IMR-90 (cell line): ENCODE measurements around the gene FTO.

ENCODE experiments used
- BHLHE40 ChIP-seq: fragments of 150-350 bp; IDR thresholded peaks from 2 replicates; pipeline ENCODE4 v1.6.1; 2016; ENCODE audit warnings: mild to moderate bottlenecking, low read depth, low read length
- CEBPB ChIP-seq: IDR thresholded peaks from 2 replicates; pipeline ENCODE4 v1.6.1; 2012; ENCODE audit warnings: low read depth, low read length, improper control_type of control experiment
- CTCF ChIP-seq: conservative IDR thresholded peaks from 2 replicates; pipeline ENCODE4 v1.5.1; 2012; ENCODE audit warnings: mild to moderate bottlenecking, low read depth, low read length, improper control_type of control experiment
- ELK1 ChIP-seq: fragments of 150-350 bp; IDR thresholded peaks from 2 replicates; pipeline ENCODE4 v1.6.1; 2016; ENCODE audit warnings: low read depth, mild to moderate bottlenecking, low read length, moderate library complexity, borderline replicate concordance
- POLR2A ChIP-seq: IDR thresholded peaks from 2 replicates; pipeline ENCODE4 v1.6.1; 2012; ENCODE audit warnings: mild to moderate bottlenecking, low read depth, low read length
- USF2 ChIP-seq: fragments of 150-350 bp; IDR thresholded peaks from 2 replicates; pipeline ENCODE4 v1.6.1; 2017; ENCODE audit warnings: mild to moderate bottlenecking, antibody characterized with exemption, low read length, low read depth

- TF ChIP-seq POLR2A (no peak), BHLHE40 (no peak), CTCF (no peak), USF2 (no peak), CEBPB (no peak), ELK1 (no peak)
These were observed 82.0 kb downstream of the FTO start for GRCh38 chr16:53785916-53786315.
